ENCODE data around the gene CDK11B.

GRCh38 chr1:1666526-1666925 lies 7.7 kb upstream of the CDK11B start:
- TF ChIP-seq CTCF (conservative IDR thresholded peaks at IDR 0.05; ENCODE audit: low read depth, low read length) (no peak), EZH2 (IDR thresholded peaks at IDR 0.05; ENCODE audit: low read length, unreplicated experiment) (no peak), EZH2phosphoT487 (IDR thresholded peaks at IDR 0.05; ENCODE audit: borderline replicate concordance, low read length) (no peak)

All from PC-3 (cell line).